ENCODE results near the gene CCL1.

The CCL1 gene

GRCh38 chr17:34384822-34385605, 22.0 kb upstream of the CCL1 start:
- in situ Hi-C loops (cut with MboI; ENCODE audit: low sequenced_read_pairs), result no loop called here

GRCh38 chr17:34384271-34384670, 21.2 kb upstream of the CCL1 start:
- in situ Hi-C loops (cut with MboI; ENCODE audit: low sequenced_read_pairs), result no loop called here

GRCh38 chr17:34383216-34383615, 20.2 kb upstream of the CCL1 start:
- in situ Hi-C loops (cut with MboI; ENCODE audit: low sequenced_read_pairs), result no loop called here

GRCh38 chr17:34382621-34383124, 19.6 kb upstream of the CCL1 start:
- in situ Hi-C loops (cut with MboI; ENCODE audit: low sequenced_read_pairs), result no loop called here

- in situ Hi-C loops (cut with MboI; ENCODE audit: low sequenced_read_pairs), result no loop called here
These were observed 16.8 kb upstream of the CCL1 start for GRCh38 chr17:34379868-34380267.

GRCh38 chr17:34378664-34379101, 15.7 kb upstream of the CCL1 start:
- in situ Hi-C loops (cut with MboI; ENCODE audit: low sequenced_read_pairs), result no loop called here

GRCh38 chr17:34377078-34377823, 14.2 kb upstream of the CCL1 start:
- in situ Hi-C loops (cut with MboI; ENCODE audit: low sequenced_read_pairs), result no loop called here

GRCh38 chr17:34375426-34375997, 12.5 kb upstream of the CCL1 start:
- in situ Hi-C loops (cut with MboI; ENCODE audit: low sequenced_read_pairs), result no loop called here

- in situ Hi-C loops (cut with MboI; ENCODE audit: low sequenced_read_pairs), result loop anchor here (25.0 kb wide), 1 partner anchor 112 kb away; the partner anchor contains the start of genes CCL2 and CCL7
These were observed 11.4 kb upstream of the CCL1 start for GRCh38 chr17:34374457-34374856.

GRCh38 chr17:34371405-34372100, 8.5 kb upstream of the CCL1 start:
- in situ Hi-C loops (cut with MboI; ENCODE audit: low sequenced_read_pairs), result loop anchor here (25.0 kb wide), 1 partner anchor 109 kb away; the partner anchor contains the start of genes CCL2 and CCL7

GRCh38 chr17:34370997-34371395, 8.0 kb upstream of the CCL1 start:
- in situ Hi-C loops (cut with MboI; ENCODE audit: low sequenced_read_pairs), result loop anchor here (25.0 kb wide), 1 partner anchor 109 kb away; the partner anchor contains the start of genes CCL2 and CCL7

- in situ Hi-C loops (cut with MboI; ENCODE audit: low sequenced_read_pairs), result loop anchor here (25.0 kb wide), 1 partner anchor 108 kb away; the partner anchor contains the start of genes CCL2 and CCL7
These were observed 7.5 kb upstream of the CCL1 start for GRCh38 chr17:34370376-34370996.

- in situ Hi-C loops (cut with MboI; ENCODE audit: low sequenced_read_pairs), result loop anchor here (10.0 to 25.0 kb wide), 2 partner anchors 55 to 107 kb away; partner anchors contain the start of genes CCL2 and CCL7
These were observed 6.5 kb upstream of the CCL1 start for GRCh38 chr17:34369571-34369970.

- in situ Hi-C loops (cut with MboI; ENCODE audit: low sequenced_read_pairs), result loop anchor here (10.0 to 25.0 kb wide), 2 partner anchors 56 to 107 kb away; partner anchors contain the start of genes CCL2 and CCL7
These were observed 6.0 kb upstream of the CCL1 start for GRCh38 chr17:34368946-34369500.

- in situ Hi-C loops (cut with MboI; ENCODE audit: low sequenced_read_pairs), result loop anchor here (10.0 to 25.0 kb wide), 2 partner anchors 56 to 106 kb away; partner anchors contain the start of genes CCL2 and CCL7
These were observed 5.3 kb upstream of the CCL1 start for GRCh38 chr17:34368196-34368945.

- in situ Hi-C loops (cut with MboI; ENCODE audit: low sequenced_read_pairs), result loop anchor here (10.0 to 25.0 kb wide), 2 partner anchors 57 to 105 kb away; partner anchors contain the start of genes CCL2 and CCL7
These were observed 4.6 kb upstream of the CCL1 start for GRCh38 chr17:34367486-34368195.

- in situ Hi-C loops (cut with MboI; ENCODE audit: low sequenced_read_pairs), result loop anchor here (10.0 to 25.0 kb wide), 2 partner anchors 58 to 104 kb away; partner anchors contain the start of genes CCL2 and CCL7
These were observed 3.6 kb upstream of the CCL1 start for GRCh38 chr17:34366529-34367107.

All from HL-60/S4 treated with phorbol 12-myristate 13-acetate at 8.2 ng/mL for 4 days and 3 days (cell line).